ENCODE measurements around the gene KRTAP5-5. TPM values are rescaled to one million over a fixed set of nuclear protein-coding genes. Genes with fewer than 3 reads are reported as not detected.
"Not testable (repeated sequence)": the region's sequence is repeated elsewhere in the genome, so short reads cannot be mapped to it uniquely, and the experiment has no call there.

The KRTAP5-5 gene
- total and polyA plus RNA-seq, 4 donors = not detected

DNA sequence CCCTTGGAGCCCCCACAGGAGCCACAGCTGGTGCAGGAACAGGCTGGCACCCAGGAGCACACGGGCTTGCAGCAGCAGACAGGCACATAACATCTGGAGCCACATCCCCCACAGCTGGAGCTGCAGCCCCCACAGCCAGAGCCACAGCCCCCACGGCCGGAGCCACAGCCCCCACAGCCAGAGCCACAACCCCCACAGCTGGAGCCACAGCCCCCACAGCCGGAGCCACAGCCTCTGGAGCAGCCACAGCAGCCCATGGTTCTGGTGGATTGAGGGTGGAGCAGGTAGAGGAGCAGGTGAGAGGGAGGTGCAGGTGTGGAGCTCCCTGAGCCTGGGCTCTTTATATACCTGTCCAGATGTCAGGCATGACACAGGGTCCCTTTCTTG lies 31.6 kb upstream of the KRTAP5-5 start, which contains the start of gene KRTAP5-2:
Gene KRTAP5-2, minus strand, starts transcription at position 301 of the 387 bp plus-strand sequence. Its CDS starts 44 bp downstream, at position 257.
- Histone ChIP-seq H3K27me3 (ENCODE audit: control insufficient read depth in 4 of 4, insufficient read depth in 4 of 4, low read length in 3 of 4) (no peaks in the 10 kb centered on the region), H3K36me3 (ENCODE audit: control insufficient read depth in 4 of 4, insufficient read depth in 3 of 4, low read depth in 1 of 4, low read length in 3 of 4) (no peaks in the 10 kb centered on the region), H3K27ac (ENCODE audit: low read depth in 1 of 2, low read length in 2 of 2) (no peak within 1 kb of the TSS), H3K4me1 (ENCODE audit: control insufficient read depth in 4 of 4, insufficient read depth in 4 of 4, low read length in 3 of 4) (peaks cover 0 to 5% (median 0%) of the 10 kb centered on the region in 4 donors), H3K9me3 (ENCODE audit: control insufficient read depth in 4 of 4, low read length in 3 of 4) (no peaks in the 10 kb centered on the region), H3K9ac (ENCODE audit: low read depth in 1 of 2, low read length in 2 of 2) (no peak within 1 kb of the TSS), H3K4me3 (ENCODE audit: low read depth in 1 of 3, low read length in 3 of 3) (no peak within 1 kb of the TSS)
- TF ChIP-seq JUND (IDR thresholded peaks at IDR 0.05) (no peak), FOXA1 (IDR thresholded peaks at IDR 0.05) (no peak), HNF4G (IDR thresholded peaks at IDR 0.05) (no peak), EGR1 (IDR thresholded peaks at IDR 0.05; ENCODE audit: low read depth in 2 of 2) (no peak), SP1 (IDR thresholded peaks at IDR 0.05) (no peak), GABPA (IDR thresholded peaks at IDR 0.05 in 1 of 2, conservative IDR thresholded peaks at IDR 0.05 in 1 of 2) (no peak)
- TF ChIP-seq, protein P1, sequence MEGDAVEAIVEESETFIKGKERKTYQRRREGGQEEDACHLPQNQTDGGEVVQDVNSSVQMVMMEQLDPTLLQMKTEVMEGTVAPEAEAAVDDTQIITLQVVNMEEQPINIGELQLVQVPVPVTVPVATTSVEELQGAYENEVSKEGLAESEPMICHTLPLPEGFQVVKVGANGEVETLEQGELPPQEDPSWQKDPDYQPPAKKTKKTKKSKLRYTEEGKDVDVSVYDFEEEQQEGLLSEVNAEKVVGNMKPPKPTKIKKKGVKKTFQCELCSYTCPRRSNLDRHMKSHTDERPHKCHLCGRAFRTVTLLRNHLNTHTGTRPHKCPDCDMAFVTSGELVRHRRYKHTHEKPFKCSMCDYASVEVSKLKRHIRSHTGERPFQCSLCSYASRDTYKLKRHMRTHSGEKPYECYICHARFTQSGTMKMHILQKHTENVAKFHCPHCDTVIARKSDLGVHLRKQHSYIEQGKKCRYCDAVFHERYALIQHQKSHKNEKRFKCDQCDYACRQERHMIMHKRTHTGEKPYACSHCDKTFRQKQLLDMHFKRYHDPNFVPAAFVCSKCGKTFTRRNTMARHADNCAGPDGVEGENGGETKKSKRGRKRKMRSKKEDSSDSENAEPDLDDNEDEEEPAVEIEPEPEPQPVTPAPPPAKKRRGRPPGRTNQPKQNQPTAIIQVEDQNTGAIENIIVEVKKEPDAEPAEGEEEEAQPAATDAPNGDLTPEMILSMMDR (IDR thresholded peaks at IDR 0.05; ENCODE audit: low read depth, low read length, missing input control) = no peak
- TF ChIP-seq, protein P2, sequence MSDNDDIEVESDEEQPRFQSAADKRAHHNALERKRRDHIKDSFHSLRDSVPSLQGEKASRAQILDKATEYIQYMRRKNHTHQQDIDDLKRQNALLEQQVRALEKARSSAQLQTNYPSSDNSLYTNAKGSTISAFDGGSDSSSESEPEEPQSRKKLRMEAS (IDR thresholded peaks at IDR 0.05) = no peak
- 72% methylated on average over 4 of the region's 4 CpGs for WGBS
- DNase-seq (ENCODE audit: low spot score) = no peak

DNA sequence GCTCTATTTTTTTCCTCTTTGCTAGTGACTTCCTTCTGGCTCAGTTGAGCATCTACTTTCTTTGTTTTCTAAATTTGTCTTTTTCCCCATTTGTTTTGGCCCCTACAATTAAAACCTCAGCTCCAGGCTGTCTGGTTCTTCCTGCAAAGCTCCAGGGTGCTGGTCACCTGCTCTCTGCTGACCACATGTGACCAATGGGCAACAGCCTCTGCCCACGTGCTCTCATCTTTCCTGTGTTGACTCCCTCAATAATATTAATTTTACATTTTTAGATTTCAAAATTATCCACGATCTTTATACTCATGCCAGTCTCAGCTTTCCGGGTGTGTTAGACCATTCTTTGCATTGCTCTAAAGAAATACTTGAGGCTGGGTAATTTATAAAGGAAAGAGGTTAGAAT lies 31.2 kb upstream of the KRTAP5-5 start:
- 83% methylated on average over 3 of the region's 3 CpGs for WGBS
- not testable (repeated sequence) for H3K4me3 ChIP-seq (ENCODE audit: low read depth in 1 of 3, low read length in 3 of 3); H3K27ac ChIP-seq (ENCODE audit: low read depth in 1 of 2, low read length in 2 of 2); H3K4me1 ChIP-seq (ENCODE audit: control insufficient read depth in 4 of 4, insufficient read depth in 4 of 4, low read length in 3 of 4); H3K9ac ChIP-seq (ENCODE audit: low read depth in 1 of 2, low read length in 2 of 2); DNase-seq (ENCODE audit: low spot score); H3K27me3 ChIP-seq (ENCODE audit: control insufficient read depth in 4 of 4, insufficient read depth in 4 of 4, low read length in 3 of 4); H3K9me3 ChIP-seq (ENCODE audit: control insufficient read depth in 4 of 4, low read length in 3 of 4); H3K36me3 ChIP-seq (ENCODE audit: control insufficient read depth in 4 of 4, insufficient read depth in 3 of 4, low read depth in 1 of 4, low read length in 3 of 4)

DNA sequence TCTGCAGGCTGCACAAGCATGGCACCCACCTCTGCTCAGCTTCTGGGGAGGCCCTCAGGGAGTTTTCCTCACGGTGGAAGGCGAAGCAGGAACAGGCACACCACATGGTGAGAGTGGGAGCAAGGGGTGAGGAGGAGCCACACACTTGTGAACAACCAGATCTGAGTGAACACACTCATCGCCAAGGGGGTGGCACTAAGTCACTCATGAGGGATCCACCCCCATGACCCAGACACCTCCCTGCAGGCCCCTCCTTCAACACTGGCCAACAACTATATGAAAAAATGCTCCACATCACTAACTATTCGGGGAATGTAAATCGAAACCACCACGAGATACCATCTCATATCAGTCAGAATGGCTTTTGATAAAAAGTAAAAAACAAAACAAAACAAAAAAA lies 30.8 kb upstream of the KRTAP5-5 start:
- TF ChIP-seq RAD21 (IDR thresholded peaks at IDR 0.05) (no peak), FOXA1 (IDR thresholded peaks at IDR 0.05) (no peak), JUND (IDR thresholded peaks at IDR 0.05) (no peak), GABPA (IDR thresholded peaks at IDR 0.05 in 1 of 2, conservative IDR thresholded peaks at IDR 0.05 in 1 of 2) (no peak), SP1 (IDR thresholded peaks at IDR 0.05) (no peak), FOXA2 (IDR thresholded peaks at IDR 0.05) (no peak), YY1 (IDR thresholded peaks at IDR 0.05) (no peak), TAF1 (conservative IDR thresholded peaks at IDR 0.05) (no peak)
- TF ChIP-seq, protein P1 (IDR thresholded peaks at IDR 0.05; ENCODE audit: low read depth, low read length, missing input control) = no peak
- TF ChIP-seq, protein P2 (IDR thresholded peaks at IDR 0.05) = no peak
- TF ChIP-seq, protein P3, sequence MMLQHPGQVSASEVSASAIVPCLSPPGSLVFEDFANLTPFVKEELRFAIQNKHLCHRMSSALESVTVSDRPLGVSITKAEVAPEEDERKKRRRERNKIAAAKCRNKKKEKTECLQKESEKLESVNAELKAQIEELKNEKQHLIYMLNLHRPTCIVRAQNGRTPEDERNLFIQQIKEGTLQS (IDR thresholded peaks at IDR 0.05) = no peak
- 73% methylated on average over 6 of the region's 6 CpGs for WGBS
- H3K4me3 ChIP-seq (ENCODE audit: low read depth in 1 of 3, low read length in 3 of 3) = no peak overlapping the region
- H3K27me3 ChIP-seq (ENCODE audit: control insufficient read depth in 4 of 4, insufficient read depth in 4 of 4, low read length in 3 of 4) = no peaks in the 10 kb centered on the region
- peaks cover 0 to 5% (median 0%) of the 10 kb centered on the region in 4 donors for H3K4me1 ChIP-seq (ENCODE audit: control insufficient read depth in 4 of 4, insufficient read depth in 4 of 4, low read length in 3 of 4)
- H3K27ac ChIP-seq (ENCODE audit: low read depth in 1 of 2, low read length in 2 of 2) = no peak overlapping the region
- H3K9me3 ChIP-seq (ENCODE audit: control insufficient read depth in 4 of 4, low read length in 3 of 4) = no peaks in the 10 kb centered on the region
- H3K9ac ChIP-seq (ENCODE audit: low read depth in 1 of 2, low read length in 2 of 2) = no peak overlapping the region
- no peaks in the 10 kb centered on the region for H3K36me3 ChIP-seq (ENCODE audit: control insufficient read depth in 4 of 4, insufficient read depth in 3 of 4, low read depth in 1 of 4, low read length in 3 of 4)
- DNase-seq (ENCODE audit: low spot score) = no peak
